RWPE1 (cell line): ENCODE results near the gene DKK2.

ENCODE experiments used
- CTCF ChIA-PET: fragments of 350-600 bp; sonication (Branson Sonifier 250); formaldehyde crosslinking; extraction: SDS; loops from one replicate; lab custom pipeline; 2021; lab: Yijun Ruan, JAX
- POLR2A ChIA-PET: fragments of 400-600 bp; formaldehyde crosslinking; extraction: SDS; loops from one replicate; lab custom pipeline; 2020; ENCODE audit warnings: antibody characterized with exemption; ENCODE audit not compliant: low non-redundant PET; lab: Yijun Ruan, JAX
- DNase-seq: peaks from one replicate; pipeline ENCODE4 v3.0.0; 2012; ENCODE audit warnings: low spot score
- H3K27ac ChIP-seq: fragments of 450-650 bp; 2 replicates; pipeline ENCODE4 v1.5.1; 2017
- CTCF ChIP-seq: fragments of 450-650 bp; conservative IDR thresholded peaks from 2 replicates; pipeline ENCODE4 v1.5.1; 2017; ENCODE audit warnings: low read depth, mild to moderate bottlenecking

Gene DKK2

GRCh38 chr4:107035819-107036583 is at the start of gene DKK2:
Gene DKK2, minus strand, starts transcription at chr4:107036313. Its CDS starts 722 bp downstream, at chr4:107035591.
- DNase-seq, result peak; percentile 10
- ChIA-PET CTCF (no interaction called here), POLR2A (no interaction called here)
- H3K27ac ChIP-seq, result no peak within 1 kb of the TSS
- no peak for TF ChIP-seq CTCF

- POLR2A ChIA-PET, result no interaction called here
- no peak for TF ChIP-seq CTCF
- CTCF ChIA-PET, result no interaction called here
- DNase-seq, result no peak
- H3K27ac ChIP-seq, result no peak overlapping the region
Observed at GRCh38 chr4:107077192-107077591, 41.1 kb upstream of the DKK2 start.

GRCh38 chr4:107072836-107073736 is 37.0 kb upstream of the DKK2 start:
- ChIA-PET POLR2A (no interaction called here), CTCF (no interaction called here)
- DNase-seq, result no peak
- no peak overlapping the region for H3K27ac ChIP-seq
- TF ChIP-seq CTCF, result no peak

GRCh38 chr4:107071108-107071507 is 35.0 kb upstream of the DKK2 start:
- no peak for DNase-seq
- POLR2A ChIA-PET, result no interaction called here
- CTCF ChIA-PET, result interaction anchor here (0.6 kb wide), 2 partner anchors 30 to 1526 kb away, joined by 3 to 4 read pairs; no protein-coding TSS in a partner anchor
- TF ChIP-seq CTCF, result no peak
- H3K27ac ChIP-seq, result no peak overlapping the region

- POLR2A ChIA-PET, result no interaction called here
- CTCF ChIA-PET, result no interaction called here
- no peak for TF ChIP-seq CTCF
Observed at GRCh38 chr4:107069049-107069448, 32.9 kb upstream of the DKK2 start.

GRCh38 chr4:107068116-107068515 is 32.0 kb upstream of the DKK2 start:
- no peak for TF ChIP-seq CTCF
- no peak for DNase-seq
- ChIA-PET CTCF (no interaction called here), POLR2A (no interaction called here)
- no peak overlapping the region for H3K27ac ChIP-seq

More at GRCh38 chr4:107069049-107069448, 32.9 kb upstream of the DKK2 start:
- DNase-seq, result no peak
- H3K27ac ChIP-seq, result no peak overlapping the region
